Astrocyte (in vitro differentiated cells and primary cell): ENCODE measurements around the gene CERS6. TPM values are rescaled to one million over a fixed set of nuclear protein-coding genes. Genes with fewer than 3 reads are reported as not detected.

Source experiments
- DNase-seq: peaks from one replicate; pipeline ENCODE4 v3.0.0-alpha.2; 2010; ENCODE audit warnings: low read depth
- FAIRE-seq: peaks from 2 replicates; lab custom pipeline; 2011; peaks lifted over from hg19 to GRCh38; lab: Jason Lieb, UNC
- H2AFZ ChIP-seq: 2 replicates; pipeline ENCODE4 v1.6.0; 2012; ENCODE audit warnings: low read depth, low read length, inconsistent platforms
- H3K27ac ChIP-seq: 2 replicates; pipeline ENCODE4 v1.5.1; 2011; ENCODE audit warnings: low read depth, low read length, inconsistent platforms
- H3K27me3 ChIP-seq: 2 replicates; pipeline ENCODE4 v1.6.0; 2011; ENCODE audit warnings: low read length, inconsistent platforms; ENCODE audit not compliant: insufficient read depth
- H3K36me3 ChIP-seq: 2 replicates; pipeline ENCODE4 v1.5.1; 2011; ENCODE audit warnings: low read length, inconsistent platforms; ENCODE audit not compliant: insufficient read depth
- H3K4me1 ChIP-seq: 2 replicates; pipeline ENCODE4 v1.5.1; 2011; ENCODE audit warnings: low read length, inconsistent platforms; ENCODE audit not compliant: insufficient read depth
- H3K4me2 ChIP-seq: 2 replicates; pipeline ENCODE4 v1.6.0; 2012; ENCODE audit warnings: low read length, inconsistent platforms
- H3K4me3 ChIP-seq: 2 replicates; pipeline ENCODE4 v1.5.1; 2011; ENCODE audit warnings: low read depth, mild to moderate bottlenecking, low read length, inconsistent platforms; ENCODE audit not compliant: insufficient read depth
- H3K79me2 ChIP-seq: 2 replicates; pipeline ENCODE4 v1.6.0; 2012; ENCODE audit warnings: mild to moderate bottlenecking, low read length, inconsistent platforms; ENCODE audit not compliant: insufficient read depth
- H3K9ac ChIP-seq: 2 replicates; pipeline ENCODE4 v1.6.0; 2012; ENCODE audit warnings: mild to moderate bottlenecking, low read length, inconsistent platforms
- H3K9me3 ChIP-seq: 2 replicates; pipeline ENCODE4 v1.5.1; 2012; ENCODE audit warnings: low read depth, mild to moderate bottlenecking, low read length, inconsistent platforms; ENCODE audit not compliant: insufficient read depth
- H4K20me1 ChIP-seq: 2 replicates; pipeline ENCODE4 v1.6.0; 2012; ENCODE audit warnings: low read length, inconsistent platforms; ENCODE audit not compliant: insufficient read depth
- H3K27ac Mint-ChIP-seq: one replicate; pipeline ENCODE4 v1.8.0; 2021; ENCODE audit warnings: mild to moderate bottlenecking, mixed read lengths; ENCODE audit not compliant: unreplicated experiment
- H3K27me3 Mint-ChIP-seq: one replicate; pipeline ENCODE4 v1.8.0; 2021; ENCODE audit warnings: low read depth, mixed read lengths; ENCODE audit not compliant: unreplicated experiment
- H3K36me3 Mint-ChIP-seq: one replicate; pipeline ENCODE4 v1.8.0; 2021; ENCODE audit warnings: low read depth, mixed read lengths; ENCODE audit not compliant: unreplicated experiment
- H3K4me1 Mint-ChIP-seq: one replicate; pipeline ENCODE4 v1.8.0; 2021; ENCODE audit warnings: low read depth, mixed read lengths; ENCODE audit not compliant: unreplicated experiment
- H3K4me3 Mint-ChIP-seq: one replicate; pipeline ENCODE4 v1.8.0; 2021; ENCODE audit warnings: mild to moderate bottlenecking, moderate library complexity, mixed read lengths; ENCODE audit not compliant: unreplicated experiment
- H3K9me3 Mint-ChIP-seq: one replicate; pipeline ENCODE4 v1.8.0; 2021; ENCODE audit warnings: mild to moderate bottlenecking, mixed read lengths; ENCODE audit not compliant: unreplicated experiment
- CTCF ChIP-seq: IDR thresholded peaks from 2 replicates; pipeline ENCODE4 v1.5.1; 2011; ENCODE audit warnings: low read depth, mild to moderate bottlenecking, inconsistent platforms, low read length, moderate library complexity; ENCODE audit not compliant: insufficient read depth
- EZH2 ChIP-seq: IDR thresholded peaks from 2 replicates; pipeline ENCODE4 v1.6.1; 2012; ENCODE audit warnings: mild to moderate bottlenecking, low read length, inconsistent platforms; ENCODE audit not compliant: insufficient read depth
- total RNA-seq: library from RNA; stranded (reverse); gene quantifications from 2 replicates; pipeline ENCODE4 v1.2.1, GENCODE V29; 2021

Gene CERS6
- total RNA-seq, 1 donor from 2014 or later = 23.4 TPM

GRCh38 chr2:168433527-168433926 is 22.5 kb upstream of the CERS6 start:
- no peak overlapping the region for H3K4me3 ChIP-seq
- H3K27me3 ChIP-seq = peaks cover 10% of the 10 kb centered on the region
- no peaks in the 10 kb centered on the region for H3K27me3 Mint-ChIP-seq
- H3K36me3 Mint-ChIP-seq = no peaks in the 10 kb centered on the region
- DNase-seq (no peak), FAIRE-seq (no peak)
- no peak overlapping the region for H3K27ac Mint-ChIP-seq
- H2AFZ ChIP-seq = no peak overlapping the region
- no peak overlapping the region for H3K4me2 ChIP-seq
- H4K20me1 ChIP-seq = no peaks in the 10 kb centered on the region
- no peak for TF ChIP-seq CTCF
- no peak for TF ChIP-seq EZH2
- H3K79me2 ChIP-seq = no peaks in the 10 kb centered on the region
- H3K9me3 ChIP-seq = no peaks in the 10 kb centered on the region
- no peak overlapping the region for H3K27ac ChIP-seq
- H3K4me3 Mint-ChIP-seq = no peak overlapping the region
- H3K4me1 Mint-ChIP-seq = peaks cover 6% of the 10 kb centered on the region
- peaks cover 2% of the 10 kb centered on the region for H3K9me3 Mint-ChIP-seq
- no peaks in the 10 kb centered on the region for H3K4me1 ChIP-seq
- H3K36me3 ChIP-seq = no peaks in the 10 kb centered on the region
- H3K9ac ChIP-seq = no peak overlapping the region

GRCh38 chr2:168434146-168434545 is 21.9 kb upstream of the CERS6 start:
- Histone ChIP-seq H3K4me1 (no peaks in the 10 kb centered on the region), H3K79me2 (no peaks in the 10 kb centered on the region), H3K4me3 (no peak overlapping the region), H3K4me2 (no peak overlapping the region), H3K9ac (no peak overlapping the region), H3K9me3 (no peaks in the 10 kb centered on the region), H3K36me3 (no peaks in the 10 kb centered on the region), H4K20me1 (no peaks in the 10 kb centered on the region), H3K27ac (no peak overlapping the region), H2AFZ (no peak overlapping the region), H3K27me3 (peaks cover 4% of the 10 kb centered on the region)
- no peak for FAIRE-seq
- Mint-ChIP-seq H3K9me3 (peaks cover 2% of the 10 kb centered on the region), H3K4me3 (no peak overlapping the region), H3K27ac (no peak overlapping the region), H3K36me3 (no peaks in the 10 kb centered on the region), H3K27me3 (no peaks in the 10 kb centered on the region), H3K4me1 (peaks cover 6% of the 10 kb centered on the region)
- no peak for TF ChIP-seq CTCF
- no peak for DNase-seq

- Mint-ChIP-seq H3K9me3 (peaks cover 2% of the 10 kb centered on the region), H3K36me3 (no peaks in the 10 kb centered on the region), H3K4me3 (no peak overlapping the region), H3K27ac (no peak overlapping the region), H3K4me1 (peaks cover 11% of the 10 kb centered on the region), H3K27me3 (no peaks in the 10 kb centered on the region)
- H3K79me2 ChIP-seq = no peaks in the 10 kb centered on the region
- H3K9me3 ChIP-seq = no peaks in the 10 kb centered on the region
- TF ChIP-seq CTCF = no peak
- no peak for TF ChIP-seq EZH2
- H4K20me1 ChIP-seq = no peaks in the 10 kb centered on the region
- H3K4me3 ChIP-seq = no peak overlapping the region
- no peaks in the 10 kb centered on the region for H3K4me1 ChIP-seq
- no peak overlapping the region for H3K4me2 ChIP-seq
- no peak overlapping the region for H3K27ac ChIP-seq
- H2AFZ ChIP-seq = no peak overlapping the region
- no peaks in the 10 kb centered on the region for H3K36me3 ChIP-seq
- no peak overlapping the region for H3K9ac ChIP-seq
- FAIRE-seq = no peak
- H3K27me3 ChIP-seq = peaks cover 4% of the 10 kb centered on the region
- no peak for DNase-seq
Observed at GRCh38 chr2:168436840-168437239, 19.2 kb upstream of the CERS6 start.
